Brain microvascular endothelial cell (primary cell): ENCODE data around the gene LDHD.

Source experiments
- DNase-seq: peaks from one replicate; pipeline ENCODE4 v3.0.0-alpha.2; 2020
- H3K27ac ChIP-seq: fragments of 250-450 bp; sonication (Bioruptor Pico); 2 replicates; pipeline ENCODE4 v1.5.1; 2020; ENCODE audit warnings: mild to moderate bottlenecking, moderate library complexity
- H3K27me3 ChIP-seq: fragments of 250-450 bp; sonication (Bioruptor Pico); replicated peaks from 2 replicates; pipeline ENCODE4 v1.5.1; 2020; ENCODE audit warnings: mild to moderate bottlenecking
- H3K36me3 ChIP-seq: fragments of 250-450 bp; sonication (Bioruptor Pico); replicated peaks from 2 replicates; pipeline ENCODE4 v1.5.1; 2020; ENCODE audit warnings: mild to moderate bottlenecking
- H3K4me3 ChIP-seq: 2 replicates; pipeline ENCODE4 v1.5.1; 2011; ENCODE audit warnings: low read depth, mild to moderate bottlenecking, control low read depth, low read length, moderate library complexity
- in situ Hi-C: cut with HindIII; loops from 2 replicates; pipeline ENCODE4 v1.10.0; 2017; ENCODE audit warnings: low sequenced_read_pairs, low pct_ligation_motif_present
- TF ChIP-seq, protein P1 (sequence below): IDR thresholded peaks from 2 replicates; pipeline ENCODE4 v1.5.1; 2011; ENCODE audit warnings: low read depth, mild to moderate bottlenecking, moderate library complexity, low read length, control low read depth, inconsistent platforms; ENCODE audit errors: missing control alignments

LDHD gene

DNA sequence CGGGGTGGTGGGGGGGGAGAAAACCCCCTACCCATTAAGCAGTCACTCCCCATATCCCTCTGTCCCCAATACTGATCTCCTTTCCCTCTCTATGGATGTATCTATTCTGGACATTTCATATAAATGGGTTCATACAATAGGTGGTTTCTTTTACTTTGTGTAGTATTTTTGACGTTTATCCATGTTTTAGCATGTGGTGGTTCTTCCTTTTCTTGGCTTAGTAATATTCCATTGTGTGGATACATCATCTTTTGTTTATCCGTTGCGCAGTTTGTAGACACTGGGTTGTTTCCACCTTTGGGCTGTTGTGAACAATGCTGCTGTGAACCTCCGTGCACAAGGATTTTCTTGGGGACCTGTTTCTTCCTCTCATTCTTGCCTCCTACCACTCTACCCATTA lies 12.6 kb downstream of the LDHD start:
- no peaks in the 10 kb centered on the region for H3K36me3 ChIP-seq
- no peak overlapping the region for H3K4me3 ChIP-seq
- in situ Hi-C loops: no loop called here
- DNase-seq: no peak
- H3K27ac ChIP-seq: no peak overlapping the region
- TF ChIP-seq, protein P1, sequence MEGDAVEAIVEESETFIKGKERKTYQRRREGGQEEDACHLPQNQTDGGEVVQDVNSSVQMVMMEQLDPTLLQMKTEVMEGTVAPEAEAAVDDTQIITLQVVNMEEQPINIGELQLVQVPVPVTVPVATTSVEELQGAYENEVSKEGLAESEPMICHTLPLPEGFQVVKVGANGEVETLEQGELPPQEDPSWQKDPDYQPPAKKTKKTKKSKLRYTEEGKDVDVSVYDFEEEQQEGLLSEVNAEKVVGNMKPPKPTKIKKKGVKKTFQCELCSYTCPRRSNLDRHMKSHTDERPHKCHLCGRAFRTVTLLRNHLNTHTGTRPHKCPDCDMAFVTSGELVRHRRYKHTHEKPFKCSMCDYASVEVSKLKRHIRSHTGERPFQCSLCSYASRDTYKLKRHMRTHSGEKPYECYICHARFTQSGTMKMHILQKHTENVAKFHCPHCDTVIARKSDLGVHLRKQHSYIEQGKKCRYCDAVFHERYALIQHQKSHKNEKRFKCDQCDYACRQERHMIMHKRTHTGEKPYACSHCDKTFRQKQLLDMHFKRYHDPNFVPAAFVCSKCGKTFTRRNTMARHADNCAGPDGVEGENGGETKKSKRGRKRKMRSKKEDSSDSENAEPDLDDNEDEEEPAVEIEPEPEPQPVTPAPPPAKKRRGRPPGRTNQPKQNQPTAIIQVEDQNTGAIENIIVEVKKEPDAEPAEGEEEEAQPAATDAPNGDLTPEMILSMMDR: no peak
- H3K27me3 ChIP-seq: no peaks in the 10 kb centered on the region

DNA sequence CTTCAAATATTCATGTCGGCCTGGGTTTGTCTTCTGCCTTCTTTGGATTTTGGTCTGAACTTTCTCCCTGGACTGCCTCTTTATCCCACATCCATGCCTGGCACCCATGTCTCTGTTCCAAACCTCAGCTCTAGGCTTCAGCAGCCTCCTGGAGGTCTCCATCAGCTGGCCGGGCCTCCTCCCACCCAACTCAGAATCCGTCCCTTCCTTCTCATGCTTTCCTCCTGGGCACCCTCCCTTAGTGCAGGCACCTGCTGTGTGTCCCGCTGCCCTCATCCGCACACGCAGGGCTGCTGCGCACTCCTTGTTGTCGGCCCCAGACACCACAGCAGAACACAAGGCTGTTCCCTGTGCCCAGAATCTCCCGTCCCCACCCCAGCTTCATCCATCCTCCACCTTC lies 14.0 kb downstream of the LDHD start:
- no peak for DNase-seq

DNA sequence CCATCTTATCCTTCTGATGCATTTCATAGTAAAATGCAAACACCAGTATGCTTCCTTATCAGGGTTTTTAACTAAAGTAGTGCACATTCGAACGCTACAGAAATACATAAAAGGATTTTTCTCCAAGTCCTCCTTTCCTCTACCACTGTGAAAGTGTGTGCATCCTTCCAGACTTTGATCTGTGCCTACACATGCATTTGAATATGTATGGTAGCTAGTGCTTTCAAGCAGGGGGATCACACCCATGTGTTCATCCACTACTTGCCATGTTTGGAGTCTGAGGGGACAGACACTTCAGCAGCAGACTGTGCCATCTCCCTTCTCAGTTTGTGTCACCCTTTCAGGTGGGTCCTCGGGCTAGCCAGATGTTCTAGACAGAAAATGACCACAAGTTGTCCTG lies 14.9 kb downstream of the LDHD start:
- in situ Hi-C loops: no loop called here
- no peak for DNase-seq
- Histone ChIP-seq H3K27ac (no peak overlapping the region), H3K4me3 (no peak overlapping the region), H3K36me3 (no peaks in the 10 kb centered on the region), H3K27me3 (no peaks in the 10 kb centered on the region)
- TF ChIP-seq, protein P1: no peak

More for the DNA sequence above, 14.0 kb downstream of the LDHD start:
- H3K4me3 ChIP-seq: no peak overlapping the region
- in situ Hi-C loops: no loop called here
- no peak overlapping the region for H3K27ac ChIP-seq
- TF ChIP-seq, protein P1: no peak
- H3K36me3 ChIP-seq: no peaks in the 10 kb centered on the region
- no peaks in the 10 kb centered on the region for H3K27me3 ChIP-seq

DNA sequence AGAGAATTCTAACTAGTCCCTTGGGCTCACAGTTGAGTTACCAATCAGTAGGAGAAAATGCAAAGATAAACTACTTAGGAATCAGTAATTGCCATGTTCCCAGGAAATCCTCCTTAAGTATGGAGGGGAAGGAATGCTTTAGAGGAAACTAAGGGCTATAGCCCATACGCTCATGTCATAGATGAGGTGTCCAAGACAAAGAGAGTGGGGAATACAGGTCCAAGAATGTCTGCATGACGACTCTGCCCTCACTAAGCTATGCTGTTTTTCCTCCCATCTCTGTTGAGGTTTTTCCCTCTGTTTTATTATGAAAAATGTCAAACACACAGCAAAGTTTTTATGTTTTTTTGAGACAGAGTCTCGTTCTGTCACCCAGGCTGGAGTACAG lies 16.0 kb downstream of the LDHD start:
- H3K27ac ChIP-seq: no peak overlapping the region
- H3K36me3 ChIP-seq: no peaks in the 10 kb centered on the region
- no peaks in the 10 kb centered on the region for H3K27me3 ChIP-seq
- no peak overlapping the region for H3K4me3 ChIP-seq
- in situ Hi-C loops: no loop called here
- TF ChIP-seq, protein P1: no peak
- no peak for DNase-seq

DNA sequence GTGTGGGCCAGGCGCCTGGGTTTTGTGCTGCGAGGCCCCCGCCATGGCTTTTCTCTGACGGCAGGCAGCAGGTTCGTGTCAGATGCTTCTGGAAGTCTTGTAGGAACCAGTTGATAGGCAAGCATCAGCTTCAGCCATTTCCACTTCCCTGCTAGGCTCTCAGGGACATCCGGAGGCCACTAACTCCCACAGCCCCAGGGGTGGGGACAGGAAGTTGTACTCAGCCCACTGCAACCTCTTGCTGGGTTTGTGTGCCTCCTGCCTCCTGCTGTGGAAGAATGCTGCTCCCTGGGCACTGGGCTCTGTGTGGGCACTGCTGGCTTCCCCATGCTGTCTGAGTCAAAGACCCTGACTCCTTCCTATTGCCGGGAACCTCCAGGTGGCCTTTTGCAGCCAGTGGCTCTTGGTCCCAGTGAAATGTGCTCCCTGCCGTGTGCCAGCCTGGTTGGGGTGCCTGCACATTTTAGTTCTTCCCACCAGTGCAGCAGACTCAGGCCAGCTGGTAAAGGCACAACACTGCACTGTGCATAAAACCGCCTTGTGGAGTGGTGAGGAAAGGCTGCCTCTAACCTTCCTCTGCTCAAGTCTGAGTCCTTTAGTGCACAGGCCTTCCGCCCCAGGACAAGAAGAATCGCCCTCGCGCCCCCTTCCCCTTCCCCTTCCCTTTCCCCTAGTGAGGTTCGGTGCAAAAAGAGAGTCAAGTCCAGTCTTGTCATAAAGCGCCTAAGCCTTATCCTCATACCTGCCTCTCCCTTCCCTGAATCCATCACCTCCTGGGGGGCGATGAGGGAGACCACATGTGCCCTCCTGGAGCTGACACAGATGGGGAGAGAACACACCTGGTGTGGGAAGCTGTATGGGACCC lies 16.6 kb downstream of the LDHD start:
- no peak for DNase-seq
- Histone ChIP-seq H3K27ac (no peak overlapping the region), H3K4me3 (no peak overlapping the region), H3K27me3 (no peaks in the 10 kb centered on the region), H3K36me3 (no peaks in the 10 kb centered on the region)
- in situ Hi-C loops: no loop called here
- TF ChIP-seq, protein P1: peak; percentile 12

DNA sequence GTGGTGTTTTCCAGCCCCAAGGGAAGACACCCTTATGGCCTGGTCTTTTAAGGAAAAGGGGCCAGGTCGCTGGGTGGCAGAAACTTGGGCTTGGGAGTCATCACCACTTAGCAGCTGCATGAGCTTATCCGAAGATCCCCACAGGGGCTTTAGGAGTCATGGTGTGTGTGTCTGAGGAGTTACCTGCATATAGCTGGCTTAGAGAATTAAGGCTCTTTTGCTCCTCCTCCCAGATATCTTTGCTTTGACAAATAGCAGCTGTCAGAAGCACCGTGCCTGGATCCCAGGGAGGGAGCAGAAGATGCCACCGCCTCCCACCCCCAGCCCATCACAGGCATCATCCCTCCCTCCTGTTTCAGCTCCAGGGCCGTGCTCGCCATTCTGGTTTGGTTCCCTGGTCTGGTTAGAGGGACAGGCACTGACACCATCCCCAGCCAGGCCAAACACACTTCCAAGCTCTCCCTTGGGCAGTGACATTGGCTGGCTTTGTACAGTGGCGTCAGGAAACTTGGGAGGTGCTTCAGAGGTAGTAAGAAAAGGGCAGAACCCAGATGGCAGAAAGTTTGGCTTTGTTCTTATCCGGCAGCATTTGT lies 17.4 kb downstream of the LDHD start:
- Histone ChIP-seq H3K4me3 (no peak overlapping the region), H3K27me3 (no peaks in the 10 kb centered on the region), H3K27ac (no peak overlapping the region), H3K36me3 (no peaks in the 10 kb centered on the region)
- DNase-seq: no peak
- TF ChIP-seq, protein P1: no peak
- in situ Hi-C loops: no loop called here
